GM12878 (cell line): Measurements from ENCODE around the gene CMTM4. TPM values are rescaled to one million over a fixed set of nuclear protein-coding genes. Genes with fewer than 3 reads are reported as not detected.

ENCODE experiments used
- EZH2 ChIP-seq: IDR thresholded peaks from 2 replicates; pipeline ENCODE4 v1.6.1; 2012; ENCODE audit warnings: low read depth, mild to moderate bottlenecking, control low read depth, inconsistent platforms, low read length, borderline replicate concordance; ENCODE audit not compliant: control insufficient read depth
- FOS ChIP-seq: IDR thresholded peaks from 3 replicates; pipeline ENCODE4 v1.6.1; 2011; ENCODE audit warnings: borderline replicate concordance; ENCODE audit not compliant: insufficient read length; ENCODE audit errors: extremely low read depth
- HDGF ChIP-seq: fragments of 450-650 bp; IDR thresholded peaks from 2 replicates; pipeline ENCODE4 v1.6.1; 2016; ENCODE audit warnings: antibody characterized with exemption
- NR2C2 ChIP-seq: IDR thresholded peaks from 2 replicates; pipeline ENCODE4 v1.6.1; 2011; ENCODE audit warnings: borderline replicate concordance, low read depth; ENCODE audit not compliant: control insufficient read depth, insufficient read length
- POLR2AphosphoS2 ChIP-seq: IDR thresholded peaks from 2 replicates; pipeline ENCODE4 v1.6.1; 2011; ENCODE audit warnings: low read depth, mild to moderate bottlenecking, low read length, improper control_type of control experiment, moderate library complexity
- RELA ChIP-seq: fragments of 450-650 bp; IDR thresholded peaks from 2 replicates; pipeline ENCODE4 v1.8.0; 2014; ENCODE audit warnings: borderline replicate concordance; ENCODE audit not compliant: partially characterized antibody
- RUNX3 ChIP-seq: IDR thresholded peaks from 2 replicates; pipeline ENCODE4 v1.6.1; 2012; ENCODE audit warnings: low read length, inconsistent platforms
- SMC3 ChIP-seq: IDR thresholded peaks from 2 replicates; pipeline ENCODE4 v1.6.1; 2011; ENCODE audit warnings: low read length, improper control_type of control experiment, borderline replicate concordance
- SUPT20H ChIP-seq: IDR thresholded peaks from 2 replicates; pipeline ENCODE4 v1.6.1; 2011; ENCODE audit warnings: low read depth, mild to moderate bottlenecking, low read length, moderate library complexity, borderline replicate concordance; ENCODE audit not compliant: control insufficient read depth
- ZZZ3 ChIP-seq: IDR thresholded peaks from 2 replicates; pipeline ENCODE4 v1.6.1; 2011; ENCODE audit warnings: low read depth; ENCODE audit not compliant: control insufficient read depth, insufficient read length
- polyA plus RNA-seq, 11 experiments: library from polyadenylated mRNA; depleted of rRNA in 4 of 11; unstranded in 6 of 11; stranded (reverse) in 5 of 11; fragments of >200 nt; fragmentation: Nextera tagmentation in 4 of 11; fragmentation: Illumina TruSeq in 1 of 11; extraction: Ambion mirVana in 4 of 11; extraction: Trizol in 1 of 11; gene quantifications; 1 replicate in 1 of 11; 2 replicates in 10 of 11; pipeline versions ENCODE4 v1.2.1 to v1.2.3, GENCODE V29; 2011 to 2016; ENCODE audit warnings: inconsistent platforms in 2 of 11, missing spikeins in 2 of 11, low read depth in 1 of 11
- total RNA-seq, 4 experiments: library from RNA; depleted of rRNA in 3 of 4; stranded (reverse); fragments of >200 nt in 3 of 4; fragmentation: Illumina TruSeq in 1 of 4; extraction: Trizol in 1 of 4; gene quantifications; 2 replicates each; pipeline versions ENCODE4 v1.2.1 to v1.2.3, GENCODE V29; 2013 to 2021
- TF ChIP-seq, protein P1 (sequence below): fragments of 450-650 bp; formaldehyde crosslinking; IDR thresholded peaks from 2 replicates; pipeline ENCODE4 v1.4.0; 2020; ENCODE audit warnings: mild to moderate bottlenecking, moderate library complexity
- TF ChIP-seq, protein P2 (sequence below): fragments of 150-350 bp; IDR thresholded peaks from 2 replicates; pipeline ENCODE4 v1.6.1; 2016; ENCODE audit warnings: low read depth, low read length
- TF ChIP-seq, protein P3 (sequence below): fragments of 450-650 bp; IDR thresholded peaks from 2 replicates; pipeline ENCODE4 v1.6.1; 2017; ENCODE audit warnings: mild to moderate bottlenecking, moderate library complexity
- TF ChIP-seq, protein P4 (sequence below): IDR thresholded peaks from 2 replicates; pipeline ENCODE4 v1.6.1; 2011; ENCODE audit warnings: mild to moderate bottlenecking, low read depth, low read length, moderate library complexity; ENCODE audit not compliant: insufficient replicate concordance

Gene CMTM4
- total and polyA plus RNA-seq, 10 of the 15 experiments (the other 5 are each of a cell fraction or from before 2014, with no cell fraction given): 0.02 to 0.43 (median 0.15) TPM; not detected in 2

DNA sequence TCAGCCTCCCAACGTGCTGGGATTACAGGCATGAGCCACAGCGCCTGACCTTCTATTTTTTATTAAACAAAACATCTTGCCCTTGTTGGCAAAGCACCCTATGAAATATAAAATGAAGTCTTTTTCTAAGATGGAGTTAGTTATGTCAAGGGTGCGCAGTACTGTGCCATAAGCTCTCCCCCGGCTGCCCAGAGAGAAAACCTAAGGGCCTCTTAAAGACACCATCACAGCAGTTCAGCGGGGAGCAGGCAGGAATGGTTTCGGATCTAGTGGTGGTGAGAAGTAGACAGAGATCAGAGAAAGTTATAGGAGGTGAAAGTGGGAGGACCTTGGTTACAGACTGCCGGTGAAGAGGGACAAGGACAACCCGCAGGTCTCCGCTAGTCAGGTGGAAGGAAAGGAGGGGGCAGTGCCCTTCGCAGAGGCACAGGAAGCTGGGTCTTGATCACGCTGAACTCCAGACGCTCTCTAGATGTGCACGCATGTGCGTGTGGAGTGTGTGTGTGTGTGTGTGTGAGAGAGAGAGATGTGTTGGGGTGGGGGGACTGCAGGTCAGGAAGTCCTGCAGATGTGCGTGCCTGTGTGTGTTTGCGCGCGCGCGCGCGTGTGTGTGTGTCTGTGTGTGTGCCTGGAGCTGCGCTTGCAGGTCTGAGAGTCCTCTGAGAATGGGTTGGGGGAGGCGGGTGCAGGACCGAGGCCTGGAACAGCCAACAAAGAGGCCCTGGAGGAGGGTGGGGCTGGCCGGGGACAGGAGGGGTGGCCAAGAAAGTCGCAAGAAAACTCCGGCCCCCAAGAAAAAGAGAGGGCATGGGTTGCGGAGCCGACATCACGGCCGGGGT is 92.8 kb downstream of the CMTM4 start (continued):
- TF ChIP-seq, protein P1, sequence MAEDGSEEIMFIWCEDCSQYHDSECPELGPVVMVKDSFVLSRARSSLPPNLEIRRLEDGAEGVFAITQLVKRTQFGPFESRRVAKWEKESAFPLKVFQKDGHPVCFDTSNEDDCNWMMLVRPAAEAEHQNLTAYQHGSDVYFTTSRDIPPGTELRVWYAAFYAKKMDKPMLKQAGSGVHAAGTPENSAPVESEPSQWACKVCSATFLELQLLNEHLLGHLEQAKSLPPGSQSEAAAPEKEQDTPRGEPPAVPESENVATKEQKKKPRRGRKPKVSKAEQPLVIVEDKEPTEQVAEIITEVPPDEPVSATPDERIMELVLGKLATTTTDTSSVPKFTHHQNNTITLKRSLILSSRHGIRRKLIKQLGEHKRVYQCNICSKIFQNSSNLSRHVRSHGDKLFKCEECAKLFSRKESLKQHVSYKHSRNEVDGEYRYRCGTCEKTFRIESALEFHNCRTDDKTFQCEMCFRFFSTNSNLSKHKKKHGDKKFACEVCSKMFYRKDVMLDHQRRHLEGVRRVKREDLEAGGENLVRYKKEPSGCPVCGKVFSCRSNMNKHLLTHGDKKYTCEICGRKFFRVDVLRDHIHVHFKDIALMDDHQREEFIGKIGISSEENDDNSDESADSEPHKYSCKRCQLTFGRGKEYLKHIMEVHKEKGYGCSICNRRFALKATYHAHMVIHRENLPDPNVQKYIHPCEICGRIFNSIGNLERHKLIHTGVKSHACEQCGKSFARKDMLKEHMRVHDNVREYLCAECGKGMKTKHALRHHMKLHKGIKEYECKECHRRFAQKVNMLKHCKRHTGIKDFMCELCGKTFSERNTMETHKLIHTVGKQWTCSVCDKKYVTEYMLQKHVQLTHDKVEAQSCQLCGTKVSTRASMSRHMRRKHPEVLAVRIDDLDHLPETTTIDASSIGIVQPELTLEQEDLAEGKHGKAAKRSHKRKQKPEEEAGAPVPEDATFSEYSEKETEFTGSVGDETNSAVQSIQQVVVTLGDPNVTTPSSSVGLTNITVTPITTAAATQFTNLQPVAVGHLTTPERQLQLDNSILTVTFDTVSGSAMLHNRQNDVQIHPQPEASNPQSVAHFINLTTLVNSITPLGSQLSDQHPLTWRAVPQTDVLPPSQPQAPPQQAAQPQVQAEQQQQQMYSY: no peak
- TF ChIP-seq, protein P2, sequence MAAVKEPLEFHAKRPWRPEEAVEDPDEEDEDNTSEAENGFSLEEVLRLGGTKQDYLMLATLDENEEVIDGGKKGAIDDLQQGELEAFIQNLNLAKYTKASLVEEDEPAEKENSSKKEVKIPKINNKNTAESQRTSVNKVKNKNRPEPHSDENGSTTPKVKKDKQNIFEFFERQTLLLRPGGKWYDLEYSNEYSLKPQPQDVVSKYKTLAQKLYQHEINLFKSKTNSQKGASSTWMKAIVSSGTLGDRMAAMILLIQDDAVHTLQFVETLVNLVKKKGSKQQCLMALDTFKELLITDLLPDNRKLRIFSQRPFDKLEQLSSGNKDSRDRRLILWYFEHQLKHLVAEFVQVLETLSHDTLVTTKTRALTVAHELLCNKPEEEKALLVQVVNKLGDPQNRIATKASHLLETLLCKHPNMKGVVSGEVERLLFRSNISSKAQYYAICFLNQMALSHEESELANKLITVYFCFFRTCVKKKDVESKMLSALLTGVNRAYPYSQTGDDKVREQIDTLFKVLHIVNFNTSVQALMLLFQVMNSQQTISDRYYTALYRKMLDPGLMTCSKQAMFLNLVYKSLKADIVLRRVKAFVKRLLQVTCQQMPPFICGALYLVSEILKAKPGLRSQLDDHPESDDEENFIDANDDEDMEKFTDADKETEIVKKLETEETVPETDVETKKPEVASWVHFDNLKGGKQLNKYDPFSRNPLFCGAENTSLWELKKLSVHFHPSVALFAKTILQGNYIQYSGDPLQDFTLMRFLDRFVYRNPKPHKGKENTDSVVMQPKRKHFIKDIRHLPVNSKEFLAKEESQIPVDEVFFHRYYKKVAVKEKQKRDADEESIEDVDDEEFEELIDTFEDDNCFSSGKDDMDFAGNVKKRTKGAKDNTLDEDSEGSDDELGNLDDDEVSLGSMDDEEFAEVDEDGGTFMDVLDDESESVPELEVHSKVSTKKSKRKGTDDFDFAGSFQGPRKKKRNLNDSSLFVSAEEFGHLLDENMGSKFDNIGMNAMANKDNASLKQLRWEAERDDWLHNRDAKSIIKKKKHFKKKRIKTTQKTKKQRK: no peak
- TF ChIP-seq, protein P3, sequence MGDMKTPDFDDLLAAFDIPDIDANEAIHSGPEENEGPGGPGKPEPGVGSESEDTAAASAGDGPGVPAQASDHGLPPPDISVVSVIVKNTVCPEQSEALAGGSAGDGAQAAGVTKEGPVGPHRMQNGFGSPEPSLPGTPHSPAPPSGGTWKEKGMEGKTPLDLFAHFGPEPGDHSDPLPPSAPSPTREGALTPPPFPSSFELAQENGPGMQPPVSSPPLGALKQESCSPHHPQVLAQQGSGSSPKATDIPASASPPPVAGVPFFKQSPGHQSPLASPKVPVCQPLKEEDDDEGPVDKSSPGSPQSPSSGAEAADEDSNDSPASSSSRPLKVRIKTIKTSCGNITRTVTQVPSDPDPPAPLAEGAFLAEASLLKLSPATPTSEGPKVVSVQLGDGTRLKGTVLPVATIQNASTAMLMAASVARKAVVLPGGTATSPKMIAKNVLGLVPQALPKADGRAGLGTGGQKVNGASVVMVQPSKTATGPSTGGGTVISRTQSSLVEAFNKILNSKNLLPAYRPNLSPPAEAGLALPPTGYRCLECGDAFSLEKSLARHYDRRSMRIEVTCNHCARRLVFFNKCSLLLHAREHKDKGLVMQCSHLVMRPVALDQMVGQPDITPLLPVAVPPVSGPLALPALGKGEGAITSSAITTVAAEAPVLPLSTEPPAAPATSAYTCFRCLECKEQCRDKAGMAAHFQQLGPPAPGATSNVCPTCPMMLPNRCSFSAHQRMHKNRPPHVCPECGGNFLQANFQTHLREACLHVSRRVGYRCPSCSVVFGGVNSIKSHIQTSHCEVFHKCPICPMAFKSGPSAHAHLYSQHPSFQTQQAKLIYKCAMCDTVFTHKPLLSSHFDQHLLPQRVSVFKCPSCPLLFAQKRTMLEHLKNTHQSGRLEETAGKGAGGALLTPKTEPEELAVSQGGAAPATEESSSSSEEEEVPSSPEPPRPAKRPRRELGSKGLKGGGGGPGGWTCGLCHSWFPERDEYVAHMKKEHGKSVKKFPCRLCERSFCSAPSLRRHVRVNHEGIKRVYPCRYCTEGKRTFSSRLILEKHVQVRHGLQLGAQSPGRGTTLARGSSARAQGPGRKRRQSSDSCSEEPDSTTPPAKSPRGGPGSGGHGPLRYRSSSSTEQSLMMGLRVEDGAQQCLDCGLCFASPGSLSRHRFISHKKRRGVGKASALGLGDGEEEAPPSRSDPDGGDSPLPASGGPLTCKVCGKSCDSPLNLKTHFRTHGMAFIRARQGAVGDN: peak; percentile 80
- no peak for TF ChIP-seq ZZZ3
- TF ChIP-seq, protein P4, sequence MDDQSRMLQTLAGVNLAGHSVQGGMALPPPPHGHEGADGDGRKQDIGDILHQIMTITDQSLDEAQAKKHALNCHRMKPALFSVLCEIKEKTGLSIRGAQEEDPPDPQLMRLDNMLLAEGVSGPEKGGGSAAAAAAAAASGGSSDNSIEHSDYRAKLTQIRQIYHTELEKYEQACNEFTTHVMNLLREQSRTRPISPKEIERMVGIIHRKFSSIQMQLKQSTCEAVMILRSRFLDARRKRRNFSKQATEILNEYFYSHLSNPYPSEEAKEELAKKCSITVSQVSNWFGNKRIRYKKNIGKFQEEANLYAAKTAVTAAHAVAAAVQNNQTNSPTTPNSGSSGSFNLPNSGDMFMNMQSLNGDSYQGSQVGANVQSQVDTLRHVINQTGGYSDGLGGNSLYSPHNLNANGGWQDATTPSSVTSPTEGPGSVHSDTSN: no peak
- TF ChIP-seq SMC3: no peak
- TF ChIP-seq HDGF: peak; percentile 96
- no peak for TF ChIP-seq SUPT20H
- TF ChIP-seq NR2C2: no peak
- TF ChIP-seq RELA: no peak
- no peak for TF ChIP-seq EZH2
- no peak for TF ChIP-seq FOS
- peak; percentile 19; the same call in 1 of the 2 replicates for TF ChIP-seq RUNX3
- no peak for TF ChIP-seq POLR2AphosphoS2
